GM12878 (cell line): ENCODE data around the gene MRPL55.

Experiments
- CEBPB ChIP-seq, 2 experiments: fragments of 150-350 bp in 1 of 2; IDR thresholded peaks; 2 replicates each; pipeline ENCODE4 v1.6.1; 2012 to 2014; ENCODE audit warnings: low read depth in 2 of 2, low read length in 2 of 2, borderline replicate concordance in 1 of 2, inconsistent platforms in 1 of 2
- CTCF ChIP-seq, 3 experiments: IDR thresholded peaks in 2 of 3; conservative IDR thresholded peaks in 1 of 3; 2 replicates each; pipeline ENCODE4 v1.5.1; 2011; ENCODE audit warnings: low read depth in 3 of 3, low read length in 3 of 3, mild to moderate bottlenecking in 3 of 3, control low read depth in 2 of 3, moderate library complexity in 2 of 3, inconsistent platforms in 1 of 3, mixed read lengths in 1 of 3; ENCODE audit not compliant: control insufficient read depth in 2 of 3, insufficient read depth in 1 of 3; ENCODE audit errors: extremely low read depth in 1 of 3
- JUNB ChIP-seq: IDR thresholded peaks from 2 replicates; pipeline ENCODE4 v1.6.1; 2016; ENCODE audit warnings: antibody characterized with exemption, mild to moderate bottlenecking
- PBX3 ChIP-seq: IDR thresholded peaks from 2 replicates; pipeline ENCODE4 v1.6.1; 2011; ENCODE audit warnings: mild to moderate bottlenecking, low read depth, low read length, moderate library complexity; ENCODE audit not compliant: insufficient replicate concordance
- RAD51 ChIP-seq: fragments of 450-650 bp; IDR thresholded peaks from 2 replicates; pipeline ENCODE4 v1.6.1; 2016; ENCODE audit warnings: moderate library complexity, mild to moderate bottlenecking, inconsistent platforms
- USF2 ChIP-seq: IDR thresholded peaks from 2 replicates; pipeline ENCODE4 v1.6.1; 2011; ENCODE audit warnings: low read depth, low read length, improper control_type of control experiment, borderline replicate concordance
- ZBTB33 ChIP-seq: fragments of 450-650 bp; IDR thresholded peaks from 2 replicates; pipeline ENCODE4 v1.6.1; 2017; ENCODE audit warnings: mild to moderate bottlenecking

- TF ChIP-seq USF2 = no peak
- TF ChIP-seq ZBTB33 = no peak
- no peak for TF ChIP-seq PBX3
- no peak for TF ChIP-seq JUNB
- TF ChIP-seq CEBPB (IDR thresholded peaks at IDR 0.05; ENCODE audit: borderline replicate concordance in 1 of 2, low read depth in 2 of 2, low read length in 2 of 2) = no peak
- no peak for TF ChIP-seq RAD51
- no peak for TF ChIP-seq CTCF (IDR thresholded peaks at IDR 0.05 in 2 of 3, conservative IDR thresholded peaks at IDR 0.05 in 1 of 3; ENCODE audit: control insufficient read depth in 2 of 3, extremely low read depth in 1 of 3, insufficient read depth in 1 of 3, low read depth in 3 of 3, low read length in 3 of 3)
These were observed 34.5 kb upstream of the MRPL55 start for GRCh38 chr1:228143480-228144192.
